GM12878 (cell line): ENCODE data around the gene MSH3. TPM values are rescaled to one million over a fixed set of nuclear protein-coding genes. Genes with fewer than 3 reads are reported as not detected.

Experiments used
- ATAC-seq: fragments of 200-7000 bp; cut with Tn5 transposase; 3 replicates; pipeline ENCODE4 v1.9.1; 2020; ENCODE audit warnings: mild to moderate bottlenecking, moderate library complexity
- BruUV-seq: library from RNA; stranded (reverse); fragments of 400-500 nt; replicated peaks from 2 replicates; lab custom pipeline; 2021; lab: Mats Ljungman, UMichigan
- CTCF ChIA-PET: fragments of 300-600 bp; sonication (Branson Sonifier 250); formaldehyde crosslinking; extraction: SDS; loops from one replicate; lab custom pipeline; 2021; ENCODE audit warnings: inconsistent platforms; lab: Yijun Ruan, JAX
- POLR2A ChIA-PET: fragments of 350-600 bp; formaldehyde crosslinking; extraction: SDS; loops from one replicate; lab custom pipeline; 2021; ENCODE audit warnings: inconsistent platforms; lab: Charles Lee
- RAD21 ChIA-PET: fragments of 300-600 bp; sonication (Branson Sonifier 250); formaldehyde crosslinking; loops from one replicate; lab custom pipeline; 2023; ENCODE audit warnings: antibody characterized with exemption; ENCODE audit not compliant: unreplicated experiment; lab: Charles Lee
- SMC1A ChIA-PET: fragments of 300-600 bp; sonication (Branson Sonifier 250); formaldehyde crosslinking; loops from one replicate; lab custom pipeline; 2023; ENCODE audit not compliant: unreplicated experiment, uncharacterized antibody; lab: Charles Lee
- DNase-seq: peaks from one replicate; pipeline ENCODE4 v3.0.0-alpha.2; 2011; ENCODE audit warnings: low read depth, low spot score
- FAIRE-seq: peaks from 3 replicates; lab custom pipeline; 2011; peaks lifted over from hg19 to GRCh38; lab: Jason Lieb, UNC
- H2AFZ ChIP-seq: 2 replicates; pipeline ENCODE4 v1.6.0; 2011; ENCODE audit warnings: low read depth, low read length, control low read depth; ENCODE audit not compliant: control insufficient read depth
- H3K27ac ChIP-seq: 2 replicates; pipeline ENCODE4 v1.5.1; 2011; ENCODE audit warnings: control low read depth; ENCODE audit not compliant: control insufficient read depth, insufficient read depth
- H3K27me3 ChIP-seq, 2 experiments: replicated peaks in 1 of 2; 2 replicates each; pipeline versions ENCODE4 v1.6.0 to v1.6.1; 2011; ENCODE audit warnings: low read length in 1 of 2; ENCODE audit not compliant: control insufficient read depth in 2 of 2, insufficient read depth in 2 of 2
- H3K36me3 ChIP-seq, 2 experiments: 2 replicates each; pipeline ENCODE4 v1.5.1; 2011; ENCODE audit warnings: low read length in 1 of 2; ENCODE audit not compliant: control insufficient read depth in 2 of 2, insufficient read depth in 2 of 2
- H3K4me1 ChIP-seq: 2 replicates; pipeline ENCODE4 v1.6.1; 2011; ENCODE audit warnings: mild to moderate bottlenecking, low read length, moderate library complexity, mixed read lengths; ENCODE audit not compliant: control insufficient read depth, insufficient read depth
- H3K4me2 ChIP-seq: 2 replicates; pipeline ENCODE4 v1.6.0; 2011; ENCODE audit warnings: control low read depth; ENCODE audit not compliant: control insufficient read depth, insufficient read depth
- H3K4me3 ChIP-seq: fragments of 200-600 bp; sonication (generic); 2 replicates; pipeline ENCODE4 v1.5.1; 2016
- H3K79me2 ChIP-seq: 2 replicates; pipeline ENCODE4 v1.6.0; 2011; ENCODE audit warnings: low read length; ENCODE audit not compliant: control insufficient read depth, insufficient read depth
- H3K9ac ChIP-seq: 2 replicates; pipeline ENCODE4 v1.8.0; 2011; ENCODE audit warnings: low read length, control low read depth, mixed read lengths; ENCODE audit not compliant: control insufficient read depth, insufficient read depth
- H3K9me3 ChIP-seq: replicated peaks from 3 replicates; pipeline ENCODE4 v1.5.1; 2011; ENCODE audit warnings: mild to moderate bottlenecking, low read length; ENCODE audit not compliant: control insufficient read depth, insufficient read depth
- H4K20me1 ChIP-seq: 2 replicates; pipeline ENCODE4 v1.6.0; 2011; ENCODE audit not compliant: control insufficient read depth, insufficient read depth
- ASH2L ChIP-seq: fragments of 300-600, 200-600 bp; sonication (generic); IDR thresholded peaks from 2 replicates; pipeline ENCODE4 v1.6.1; 2017; ENCODE audit warnings: low read depth, mild to moderate bottlenecking, borderline replicate concordance
- BRCA1 ChIP-seq: IDR thresholded peaks from 2 replicates; pipeline ENCODE4 v1.6.1; 2011; ENCODE audit warnings: low read depth, low read length, improper control_type of control experiment
- CEBPB ChIP-seq, 2 experiments: fragments of 150-350 bp in 1 of 2; IDR thresholded peaks; 2 replicates each; pipeline ENCODE4 v1.6.1; 2012 to 2014; ENCODE audit warnings: low read depth in 2 of 2, low read length in 2 of 2, borderline replicate concordance in 1 of 2, inconsistent platforms in 1 of 2
- CREM ChIP-seq: IDR thresholded peaks from 2 replicates; pipeline ENCODE4 v1.6.1; 2014; ENCODE audit warnings: antibody characterized with exemption, low read depth
- ELK1 ChIP-seq: IDR thresholded peaks from 2 replicates; pipeline ENCODE4 v1.6.1; 2012; ENCODE audit warnings: low read depth, low read length, improper control_type of control experiment
- MTA3 ChIP-seq: IDR thresholded peaks from 2 replicates; pipeline ENCODE4 v1.6.1; 2012; ENCODE audit warnings: low read length, inconsistent platforms, borderline replicate concordance
- NBN ChIP-seq: fragments of 450-650 bp; IDR thresholded peaks from 2 replicates; pipeline ENCODE4 v1.6.1; 2016
- NFYA ChIP-seq: IDR thresholded peaks from 2 replicates; pipeline ENCODE4 v1.6.1; 2011; ENCODE audit warnings: low read depth, mild to moderate bottlenecking, low read length, improper control_type of control experiment, borderline replicate concordance
- NFYB ChIP-seq: IDR thresholded peaks from 2 replicates; pipeline ENCODE4 v1.6.1; 2011; ENCODE audit warnings: low read depth, mild to moderate bottlenecking, low read length, improper control_type of control experiment, moderate library complexity; ENCODE audit not compliant: insufficient read depth
- RELA ChIP-seq: fragments of 450-650 bp; IDR thresholded peaks from 2 replicates; pipeline ENCODE4 v1.8.0; 2014; ENCODE audit warnings: borderline replicate concordance; ENCODE audit not compliant: partially characterized antibody
- TAF1 ChIP-seq: IDR thresholded peaks from 2 replicates; pipeline ENCODE4 v1.6.1; 2011; ENCODE audit warnings: mild to moderate bottlenecking, low read depth, low read length, borderline replicate concordance
- TBL1XR1 ChIP-seq: IDR thresholded peaks from 2 replicates; pipeline ENCODE4 v1.6.1; 2012; ENCODE audit warnings: low read depth, low read length, improper control_type of control experiment
- ZBTB33 ChIP-seq: fragments of 450-650 bp; IDR thresholded peaks from 2 replicates; pipeline ENCODE4 v1.6.1; 2017; ENCODE audit warnings: mild to moderate bottlenecking
- ZBTB4 ChIP-seq: fragments of 450-650 bp; formaldehyde crosslinking; IDR thresholded peaks from 2 replicates; pipeline ENCODE4 v1.4.0; 2022; ENCODE audit warnings: mild to moderate bottlenecking, moderate library complexity
- WGBS: methylation state at CpG from one replicate; pipeline ENCODE4 v1.1.6; 2016; ENCODE audit warnings: low lambda C conversion rate; ENCODE audit not compliant: insufficient replicate concordance, insufficient coverage; ENCODE audit errors: missing lambda C conversion rate; 5-methylcytosine and 5-hydroxymethylcytosine counted together
- in situ Hi-C: fragments of 300-500 bp; cut with MboI; formaldehyde crosslinking; loops from 9 replicates; pipeline ENCODE4 v1.14.3; 2018; ENCODE audit warnings: mixed read lengths
- intact Hi-C: fragments of 100-400 bp; cut with micrococcal nuclease; formaldehyde crosslinking; loops from one replicate; pipeline ENCODE4 v1.14.2; 2022; ENCODE audit not compliant: unreplicated experiment
- polyA plus RNA-seq, 11 experiments: library from polyadenylated mRNA; depleted of rRNA in 4 of 11; unstranded in 6 of 11; stranded (reverse) in 5 of 11; fragments of >200 nt; fragmentation: Nextera tagmentation in 4 of 11; fragmentation: Illumina TruSeq in 1 of 11; extraction: Ambion mirVana in 4 of 11; extraction: Trizol in 1 of 11; gene quantifications; 1 replicate in 1 of 11; 2 replicates in 10 of 11; pipeline versions ENCODE4 v1.2.1 to v1.2.3, GENCODE V29; 2011 to 2016; ENCODE audit warnings: inconsistent platforms in 2 of 11, missing spikeins in 2 of 11, low read depth in 1 of 11
- total RNA-seq, 4 experiments: library from RNA; depleted of rRNA in 3 of 4; stranded (reverse); fragments of >200 nt in 3 of 4; fragmentation: Illumina TruSeq in 1 of 4; extraction: Trizol in 1 of 4; gene quantifications; 2 replicates each; pipeline versions ENCODE4 v1.2.1 to v1.2.3, GENCODE V29; 2013 to 2021

MSH3 gene
- total and polyA plus RNA-seq, 10 of the 15 experiments (the other 5 are each of a cell fraction or from before 2014, with no cell fraction given), result 4.7 to 17.5 (median 12.2) TPM

- ChIA-PET RAD21 (no interaction called here), POLR2A (no interaction called here), CTCF (no interaction called here), SMC1A (no interaction called here)
- TF ChIP-seq CEBPB (IDR thresholded peaks at IDR 0.05; ENCODE audit: borderline replicate concordance in 1 of 2, low read depth in 2 of 2, low read length in 2 of 2) (no peak), NFYB (no peak), BRCA1 (no peak), TBL1XR1 (no peak), RELA (no peak), MTA3 (no peak), CREM (no peak), ZBTB4 (CRISPR knock-in tag) (no peak), ASH2L (no peak), ELK1 (no peak), TAF1 (no peak), ZBTB33 (no peak), NFYA (no peak), NBN (no peak)
- H3K4me1 ChIP-seq, result no peaks in the 10 kb centered on the region
- H3K9me3 ChIP-seq, result no peaks in the 10 kb centered on the region
- BruUV-seq, result no TSS peak
- in situ Hi-C loops (no loop called here), intact Hi-C loops (loop anchor here (10.0 kb wide), 1 partner anchor 280 kb away; no protein-coding TSS in a partner anchor)
- DNase-seq, result no peak
- no peak overlapping the region for H3K4me3 ChIP-seq
- H3K4me2 ChIP-seq, result no peak overlapping the region
- no peaks in the 10 kb centered on the region for H3K27me3 ChIP-seq
- H3K27ac ChIP-seq, result no peak overlapping the region
- H3K9ac ChIP-seq, result no peak overlapping the region
- no peak for FAIRE-seq
- no peak; the same call in 2 of the 3 replicates for ATAC-seq
- H2AFZ ChIP-seq, result no peak overlapping the region
- 55% methylated on average over 1 of the region's 1 CpG for WGBS
- H3K79me2 ChIP-seq, result no peaks in the 10 kb centered on the region
- H4K20me1 ChIP-seq, result no peaks in the 10 kb centered on the region
- no peaks in the 10 kb centered on the region for H3K36me3 ChIP-seq
These were observed 230.5 kb downstream of the MSH3 start for GRCh38 chr5:80884929-80885328.
